NCI-H2196 treated with DMSO at 0.1 percent for 48 hours (cell line): ENCODE results near the gene PIAS2.
"Not testable (repeated sequence)": the region's sequence is repeated elsewhere in the genome, so short reads cannot be mapped to it uniquely, and the experiment has no call there.

Experiments used
- DNase-seq: peaks from one replicate; lab custom pipeline; 2025; ENCODE audit not compliant: unreplicated experiment; lab: John Stamatoyannopoulos, UW

The PIAS2 gene

DNA sequence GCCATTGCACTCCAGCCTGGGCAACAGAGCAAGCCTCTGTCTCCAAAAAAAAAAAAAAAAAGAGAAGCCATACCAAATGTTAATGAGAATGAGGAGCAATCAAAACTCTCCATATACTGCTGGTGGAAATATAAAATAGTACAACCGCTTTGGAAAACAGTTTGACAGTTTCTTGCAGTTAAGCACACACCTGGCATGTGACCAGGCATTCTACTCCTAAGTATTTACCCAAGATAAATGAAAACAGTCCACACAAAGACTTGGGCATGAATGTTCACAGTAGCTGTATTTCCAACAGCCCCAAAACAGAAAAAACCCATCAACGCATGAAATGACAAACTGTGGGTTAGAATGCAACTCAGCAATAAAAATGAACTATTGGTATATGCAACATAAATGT lies 84.5 kb downstream of the PIAS2 start:
- DNase-seq = no peak

DNA sequence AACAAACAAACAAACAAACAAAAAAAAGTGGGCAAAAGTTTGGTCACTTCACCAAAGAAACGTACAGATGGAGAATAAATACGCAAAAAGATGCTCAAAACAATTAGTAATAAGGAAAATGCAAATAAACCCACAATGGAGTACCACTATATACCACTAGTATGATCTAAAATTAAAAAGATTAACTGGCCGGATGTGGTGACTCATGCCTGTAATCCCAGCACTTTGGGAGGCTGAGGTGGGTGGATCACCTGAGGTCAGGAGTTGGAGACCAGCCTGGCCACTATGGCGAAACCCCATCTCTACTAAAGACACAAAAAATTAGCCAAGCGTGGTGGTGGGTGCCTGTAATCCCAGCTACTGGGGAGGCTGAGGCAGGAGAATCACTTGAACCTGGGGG lies 84.9 kb downstream of the PIAS2 start:
- not testable (repeated sequence) for DNase-seq

DNA sequence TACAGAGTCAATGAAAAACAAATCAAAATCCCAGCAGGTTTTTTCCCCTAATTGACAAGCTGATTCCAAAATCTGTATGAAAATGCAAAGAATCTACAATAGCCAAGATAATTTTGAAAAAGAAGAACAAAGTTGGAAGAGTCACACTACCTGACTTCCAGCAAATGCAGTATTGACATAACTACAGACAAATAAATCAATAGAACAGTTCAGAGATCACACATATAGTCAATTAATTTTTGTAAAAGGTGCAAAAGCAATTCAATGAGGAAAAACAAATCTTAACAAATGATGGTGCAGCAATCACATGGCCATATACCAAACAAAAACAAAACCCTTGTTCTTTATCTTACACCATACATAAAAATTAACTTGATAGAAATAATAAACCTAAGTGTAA lies 85.9 kb downstream of the PIAS2 start:
- no peak for DNase-seq

DNA sequence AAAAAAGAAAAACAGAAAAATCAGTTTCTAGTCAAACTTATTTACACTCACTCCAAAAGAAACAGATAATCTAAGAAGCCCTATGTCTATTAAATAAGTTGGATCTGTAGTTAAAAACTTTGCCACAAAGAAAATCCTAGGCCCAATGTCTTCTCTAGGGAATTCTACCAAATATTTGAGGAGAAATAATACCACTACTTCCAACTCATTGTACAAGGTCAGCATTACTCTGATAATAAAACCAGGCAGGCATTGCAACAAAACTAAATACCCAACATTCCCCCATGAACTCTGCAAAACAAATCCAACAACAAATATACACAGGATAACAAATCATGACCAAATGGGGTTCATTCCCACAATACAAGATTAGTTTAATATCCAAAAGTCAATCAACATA lies 86.7 kb downstream of the PIAS2 start:
- DNase-seq = no peak

DNA sequence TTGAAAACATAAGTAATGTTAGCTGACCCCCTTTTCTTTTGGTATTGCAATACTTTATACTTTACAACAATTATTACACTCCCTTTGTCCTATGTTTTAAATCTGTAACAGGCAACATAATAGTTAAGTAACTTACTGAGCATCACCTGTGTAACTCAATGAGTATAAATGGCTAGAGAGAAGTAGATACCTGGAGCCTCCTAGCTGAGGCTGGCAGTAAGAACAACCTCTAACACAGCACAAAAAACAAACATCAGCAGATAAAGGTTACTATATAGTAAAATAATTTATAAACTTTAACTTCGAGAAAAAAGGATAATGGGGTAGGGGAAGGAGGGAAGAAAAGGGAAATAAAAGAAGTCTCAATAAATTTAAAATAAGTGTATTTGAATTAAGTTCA lies 87.4 kb downstream of the PIAS2 start:
- DNase-seq = no peak

DNA sequence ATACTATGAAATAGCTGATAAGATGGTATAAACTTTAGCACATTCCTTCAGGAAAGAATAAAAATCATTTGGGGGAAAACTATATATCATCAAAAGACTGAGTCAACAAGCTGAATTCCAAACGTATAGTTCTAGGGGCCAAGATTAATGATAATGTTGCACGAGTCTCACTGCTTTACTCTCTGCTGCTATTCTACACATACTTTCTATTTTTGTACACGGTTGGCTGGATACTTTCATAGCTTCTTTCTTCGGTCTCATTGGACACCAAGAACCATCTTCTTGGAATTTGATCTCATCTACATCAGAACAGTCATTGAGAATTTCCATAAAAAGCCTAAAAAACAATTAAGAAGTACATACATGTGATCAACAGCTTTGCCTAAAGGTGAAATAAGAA lies 87.8 kb downstream of the PIAS2 start:
- no peak for DNase-seq

DNA sequence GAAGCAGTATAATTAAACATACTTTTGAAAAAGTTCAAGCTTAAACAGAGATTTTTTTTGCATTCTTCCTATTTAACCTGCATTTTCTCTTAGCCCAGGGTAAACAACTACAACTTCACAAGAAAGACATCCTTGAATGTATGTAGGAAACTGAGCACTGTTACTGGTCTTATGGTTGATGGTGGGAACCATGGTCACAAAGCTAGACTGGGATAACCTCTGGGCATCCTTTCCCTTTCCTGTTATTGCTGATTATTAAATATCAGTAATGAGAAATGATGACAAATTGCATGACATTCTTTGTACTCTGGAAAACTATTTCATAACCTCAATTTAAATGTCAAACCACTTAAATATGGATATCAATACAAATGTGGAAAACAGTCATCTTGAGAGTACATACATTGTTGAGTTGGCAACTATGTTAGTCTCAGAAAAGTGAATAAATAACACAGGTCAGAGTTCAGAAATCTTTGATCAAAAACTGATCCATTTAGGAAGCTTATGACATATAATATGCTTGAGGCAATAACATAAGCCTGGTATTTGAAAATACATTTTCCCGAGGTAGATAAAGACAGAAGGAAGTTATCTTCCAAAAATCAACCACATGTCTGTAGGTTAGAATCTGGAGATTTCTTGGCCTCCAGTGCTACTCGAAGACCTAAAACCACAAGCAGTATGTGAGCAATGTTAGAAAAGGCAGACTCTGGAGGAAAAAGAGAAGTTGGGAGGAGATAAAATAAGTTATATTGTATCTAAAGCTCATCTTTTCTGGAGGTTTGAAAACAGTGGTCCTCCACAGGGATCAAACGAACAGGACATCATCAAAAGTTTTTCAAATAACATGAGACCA lies 95.2 kb downstream of the PIAS2 start:
- DNase-seq = no peak

DNA sequence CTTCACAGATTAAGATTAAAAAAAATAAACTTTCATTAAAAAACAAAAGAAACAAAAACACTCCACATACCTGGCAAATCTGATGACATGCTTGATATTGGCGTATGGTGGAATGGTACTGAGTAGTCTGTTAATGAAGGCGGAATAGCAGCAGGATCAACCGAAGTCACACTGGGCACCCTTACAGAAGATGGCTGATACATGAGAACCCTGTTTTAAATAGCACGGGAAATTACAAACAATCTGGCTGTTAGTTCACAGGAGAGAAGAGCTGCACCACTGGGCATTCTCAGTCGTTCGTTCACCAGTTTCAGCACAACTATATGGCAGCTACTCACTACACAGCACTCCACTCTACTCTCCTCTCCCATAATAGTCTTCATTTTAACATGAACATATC lies 96.4 kb downstream of the PIAS2 start:
- no peak for DNase-seq

DNA sequence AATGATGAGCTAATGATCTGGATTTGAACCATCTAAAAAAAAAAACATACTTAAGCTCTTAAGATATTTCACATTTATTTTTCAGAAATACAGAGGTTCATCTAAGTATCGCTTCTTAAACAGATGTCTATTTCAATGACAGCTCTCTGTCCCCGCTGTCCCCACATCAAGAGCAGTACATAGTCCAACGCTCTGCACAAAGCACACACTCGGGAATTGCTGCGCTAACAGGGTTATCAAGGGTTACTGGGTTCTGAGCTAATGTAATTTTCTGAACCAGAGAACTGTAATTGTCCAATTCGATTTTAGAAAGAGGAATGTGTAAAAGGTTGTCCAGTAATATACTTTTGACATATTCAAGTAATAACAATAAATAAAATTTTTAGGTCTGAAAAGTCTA lies 101.6 kb downstream of the PIAS2 start:
- DNase-seq = no peak

DNA sequence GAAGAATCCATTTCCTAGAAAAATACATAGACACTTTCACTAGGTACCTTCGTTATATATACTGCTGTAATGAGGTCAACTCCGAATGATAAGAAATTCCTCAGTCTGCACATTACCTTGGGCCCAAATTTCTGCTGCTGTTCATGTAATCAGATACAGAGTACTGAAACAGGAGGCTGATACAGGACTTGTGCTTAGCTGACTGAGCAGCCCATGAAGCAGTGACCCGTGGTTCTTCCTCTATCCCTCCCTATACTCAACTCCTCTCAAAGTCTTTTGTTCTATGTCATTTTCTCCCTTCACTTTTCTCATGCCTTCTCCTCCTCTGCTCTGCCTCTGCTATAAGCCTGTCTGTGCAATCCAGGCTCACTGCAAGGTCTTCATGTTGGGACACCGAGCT lies 102.9 kb downstream of the PIAS2 start:
- DNase-seq = no peak

DNA sequence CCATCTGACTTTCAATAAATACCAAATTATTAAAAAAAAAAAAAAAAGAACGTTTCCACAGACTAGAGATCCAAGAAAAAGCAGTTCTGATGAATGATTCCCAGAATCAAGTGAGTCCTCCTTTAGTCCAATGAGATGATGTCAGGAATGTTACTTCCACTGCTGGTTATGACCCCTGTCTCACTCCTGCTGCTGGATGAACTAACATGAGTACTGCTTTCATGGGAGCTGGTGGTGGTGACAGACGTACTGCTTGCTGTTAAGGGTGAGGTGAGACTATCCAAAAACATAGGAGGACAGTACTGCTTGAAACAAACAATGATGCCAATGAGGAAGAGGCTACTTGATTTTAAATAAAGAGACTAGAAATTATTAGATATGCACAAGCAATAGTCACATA lies 105.0 kb downstream of the PIAS2 start:
- no peak for DNase-seq

DNA sequence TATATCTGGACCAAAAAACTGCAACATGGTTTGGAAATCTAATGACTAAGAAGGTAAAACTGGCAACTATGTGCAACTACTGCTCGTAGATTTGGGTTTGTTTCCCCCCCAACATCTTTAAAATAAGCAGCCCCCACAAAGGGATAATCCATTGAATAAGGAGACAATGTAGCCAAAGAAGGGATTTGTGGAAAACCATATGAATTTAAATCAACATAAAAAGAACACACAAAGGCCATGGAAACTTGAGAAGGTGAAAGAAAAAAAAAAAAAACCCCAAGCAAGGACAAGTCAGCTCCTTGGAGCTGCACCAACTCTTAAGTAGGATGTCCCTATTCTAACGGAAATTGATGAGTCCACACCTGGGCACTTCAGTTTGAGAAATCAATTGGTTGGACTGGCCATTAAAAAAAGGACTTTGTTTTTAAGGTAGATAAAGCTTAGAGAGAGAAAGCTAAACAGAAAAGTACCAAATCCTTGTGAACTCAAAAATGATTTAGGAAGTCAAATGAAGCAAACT lies 106.8 kb downstream of the PIAS2 start:
- no peak for DNase-seq

DNA sequence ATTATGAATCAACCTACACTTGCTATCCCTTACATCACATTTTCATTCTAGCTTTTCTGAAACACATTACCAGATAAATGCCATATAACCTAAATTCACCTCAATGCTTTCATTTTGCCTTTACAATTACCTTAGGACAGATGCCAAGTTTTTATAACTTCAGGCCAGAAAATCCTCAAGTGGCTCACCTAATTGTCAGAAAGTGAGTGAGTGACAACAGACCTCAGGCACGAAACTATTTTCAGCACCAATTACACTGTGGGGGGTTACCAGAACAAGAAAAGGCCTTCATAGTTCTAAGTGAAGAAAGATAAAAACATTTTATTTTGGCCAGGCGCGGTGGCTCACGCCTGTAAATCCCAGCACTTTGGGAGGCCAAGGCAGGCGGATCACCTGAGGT lies 108.2 kb downstream of the PIAS2 start:
- DNase-seq = no peak

DNA sequence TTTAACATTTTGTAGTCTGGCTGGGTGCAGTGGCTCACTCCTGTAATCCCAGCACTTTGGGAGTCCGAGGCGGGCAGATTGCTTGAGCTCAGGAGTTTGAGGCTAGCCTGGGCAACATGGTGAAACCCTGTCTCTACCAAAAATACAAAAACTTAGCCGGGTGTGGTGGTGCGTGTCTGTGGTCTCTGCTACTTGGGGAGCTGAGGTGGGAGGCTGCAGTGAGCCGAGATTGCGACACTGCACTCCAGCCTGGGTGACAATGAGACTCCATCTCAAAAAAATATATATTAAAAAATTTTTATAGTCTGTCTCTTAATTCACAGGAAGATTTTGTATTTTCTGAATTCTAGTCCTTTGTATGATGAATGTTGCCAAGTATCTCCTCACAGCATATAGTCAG lies 121.4 kb downstream of the PIAS2 start:
- DNase-seq = not testable (repeated sequence)

DNA sequence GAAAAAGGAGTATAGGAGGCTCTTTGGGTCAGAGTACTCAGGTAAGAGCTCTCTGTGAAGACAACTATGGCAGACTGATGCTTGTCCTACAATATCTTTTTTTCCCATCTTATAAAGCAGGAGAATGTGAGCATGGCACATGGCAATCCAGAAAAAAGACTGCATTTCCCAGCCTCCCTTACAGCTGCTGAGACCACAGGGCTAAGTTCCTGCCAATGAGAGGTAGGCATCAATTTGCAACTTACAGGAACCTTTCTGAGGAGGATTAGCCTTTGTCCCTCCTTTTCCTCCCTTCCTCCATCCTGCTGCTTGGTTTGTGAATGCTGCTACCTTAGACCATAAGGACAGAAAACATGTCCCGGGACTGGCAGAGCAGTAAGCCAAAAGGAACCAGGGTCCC lies 122.7 kb downstream of the PIAS2 start:
- DNase-seq = no peak

DNA sequence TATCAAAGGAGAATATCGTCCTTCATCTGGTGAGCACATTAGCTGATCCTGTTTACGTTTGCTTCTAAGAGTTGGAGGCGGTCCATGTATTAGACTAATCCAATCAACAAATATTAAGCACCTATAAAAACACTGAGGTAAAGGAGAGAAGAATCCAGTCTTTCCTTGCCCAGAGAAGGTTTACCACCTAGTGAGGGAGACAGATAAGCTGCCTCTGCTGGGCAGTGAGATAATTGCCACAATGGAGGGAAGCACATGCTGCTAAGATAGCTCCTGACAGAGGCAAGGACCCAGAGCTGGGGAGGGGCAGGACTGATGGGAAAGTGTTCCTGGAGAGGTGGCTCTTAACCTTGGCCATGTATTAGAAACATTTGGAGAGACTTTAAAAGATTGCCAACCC lies 123.7 kb downstream of the PIAS2 start:
- no peak for DNase-seq

DNA sequence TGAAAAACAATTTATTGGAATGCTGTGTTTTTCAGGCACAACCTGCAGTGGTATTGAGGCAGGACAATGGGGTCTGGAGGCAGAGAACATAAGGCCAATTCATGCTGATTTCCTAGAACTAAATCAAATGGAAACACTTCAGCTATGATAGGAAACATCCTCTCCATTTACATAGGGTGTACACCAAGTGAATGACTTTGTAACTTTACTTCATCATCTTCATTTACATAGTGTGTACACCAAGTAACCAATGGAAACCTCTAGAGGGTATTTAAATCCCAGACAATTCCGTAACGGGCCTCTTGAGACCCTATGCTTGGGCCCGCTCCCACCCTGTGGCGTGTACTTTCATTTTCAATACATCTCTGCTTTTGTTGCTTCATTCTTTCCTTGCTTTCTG lies 128.2 kb downstream of the PIAS2 start:
- no peak for DNase-seq

DNA sequence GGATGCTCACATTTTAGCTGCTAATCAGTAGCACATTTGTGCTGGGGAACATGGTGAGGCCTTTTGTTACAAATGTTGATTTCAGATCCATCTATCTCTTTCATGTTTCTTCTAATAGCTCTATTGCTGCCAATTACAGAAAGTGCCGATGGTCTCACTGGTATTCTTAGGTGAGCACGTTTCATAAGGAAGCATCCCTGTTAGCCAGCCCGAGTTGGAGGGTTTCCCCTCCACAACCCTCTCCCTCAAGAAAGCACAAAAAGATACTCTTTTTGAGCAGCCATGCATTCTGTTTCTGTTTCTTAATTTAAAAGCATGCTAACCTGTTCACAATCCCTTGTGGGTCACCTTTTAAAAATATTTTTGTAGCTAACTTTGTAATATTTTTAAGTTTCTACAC lies 129.6 kb downstream of the PIAS2 start:
- no peak for DNase-seq

DNA sequence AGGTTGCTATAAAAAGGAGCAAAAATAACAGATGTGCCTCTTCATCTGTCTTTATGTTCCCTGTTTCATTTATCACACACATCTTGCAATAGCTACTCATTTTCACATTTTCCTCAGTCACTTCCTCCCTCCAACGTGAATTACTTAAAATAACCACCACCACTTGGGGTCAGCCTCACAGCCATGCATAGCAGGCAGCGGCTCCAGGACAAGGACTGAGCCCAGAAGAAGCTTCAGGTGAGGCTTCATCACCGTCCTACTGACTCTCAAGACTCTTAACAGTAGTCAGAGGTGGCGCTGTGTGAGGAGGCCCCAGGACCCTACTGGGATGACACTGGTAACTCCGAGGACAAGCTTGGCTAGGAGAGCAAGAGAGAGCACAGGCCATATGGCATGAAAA lies 144.9 kb downstream of the PIAS2 start:
- DNase-seq = no peak

DNA sequence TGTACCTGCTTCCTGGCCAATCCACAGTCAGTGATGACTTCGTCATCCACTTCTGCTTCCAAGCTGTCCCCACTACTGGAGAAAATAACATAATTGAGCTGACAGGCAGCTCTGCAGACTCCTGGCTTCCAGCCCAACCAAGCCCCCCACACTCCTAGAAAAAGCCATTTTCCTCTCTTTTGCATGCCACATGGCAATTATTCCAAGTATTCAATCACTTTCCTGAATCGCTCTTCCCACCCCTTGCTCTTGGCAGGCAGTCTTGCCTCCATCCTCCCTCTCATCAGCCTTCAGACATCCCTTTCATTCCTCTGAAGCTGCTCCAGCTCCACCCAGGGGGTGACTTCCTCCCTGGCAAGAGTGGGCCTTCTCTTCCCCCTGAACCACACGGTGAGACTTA lies 146.2 kb downstream of the PIAS2 start:
- DNase-seq = no peak

DNA sequence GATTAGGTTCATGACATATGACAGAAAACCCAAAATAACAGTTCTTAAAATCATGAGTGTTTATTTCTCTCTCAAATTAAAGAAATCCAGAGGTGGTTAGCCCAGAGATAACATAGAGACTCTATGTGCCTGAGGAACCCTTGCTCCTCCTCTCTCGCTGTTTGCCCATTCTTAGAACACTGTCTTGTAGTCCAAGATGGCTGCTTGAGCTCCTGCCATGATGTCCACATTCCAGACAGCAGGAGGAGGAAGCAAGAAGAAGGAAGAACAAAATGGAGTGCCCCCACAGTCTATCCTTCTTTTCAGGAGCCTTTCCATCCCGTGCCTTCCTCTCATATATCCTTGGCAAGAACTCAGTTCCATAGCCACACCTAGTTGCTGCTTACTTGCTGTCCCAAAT lies 146.6 kb downstream of the PIAS2 start:
- DNase-seq = no peak

DNA sequence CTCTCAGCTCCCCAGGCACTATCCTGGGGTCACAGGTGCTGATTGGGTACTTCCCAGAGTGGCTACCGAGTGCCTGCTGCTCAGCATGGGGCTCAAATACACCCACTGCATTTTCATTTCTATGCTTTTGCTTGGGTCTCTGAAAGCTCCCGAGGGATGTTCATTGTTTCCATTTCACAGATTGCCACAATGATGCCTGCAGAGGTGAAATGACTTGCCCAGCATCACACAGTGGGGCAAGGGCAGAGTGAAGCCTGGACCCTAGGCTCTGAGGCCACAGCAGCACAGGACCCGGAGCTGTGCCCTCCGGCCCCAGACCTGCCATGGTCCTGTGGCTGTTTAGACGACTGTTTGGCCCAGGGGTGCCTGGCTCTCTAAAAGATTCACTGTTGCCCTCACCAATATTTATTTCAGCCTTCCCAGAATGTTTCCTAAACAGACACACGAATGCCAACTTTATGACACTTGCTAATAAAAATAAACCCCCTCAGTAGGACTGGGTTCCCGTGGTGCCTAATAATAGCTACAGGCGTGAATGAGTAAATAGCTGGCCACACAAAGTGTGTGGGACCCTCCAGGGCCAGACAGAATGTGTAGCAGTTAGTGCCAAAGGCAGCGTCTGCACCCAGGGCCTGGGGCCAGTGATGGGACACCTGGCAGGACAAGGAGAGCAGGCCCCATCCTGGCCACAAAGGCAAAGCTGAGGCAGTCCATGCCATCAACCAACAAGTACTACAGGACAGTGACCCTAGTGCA lies 149.0 kb downstream of the PIAS2 start:
- no peak for DNase-seq
